GM23248 (cell line): ENCODE measurements around the gene IGF2. TPM values are rescaled to one million over a fixed set of nuclear protein-coding genes. Genes with fewer than 3 reads are reported as not detected.

Source experiments
- DNase-seq: peaks from one replicate; pipeline ENCODE4 v3.0.0-alpha.2; 2015
- H2AFZ ChIP-seq: fragments of 200-600 bp; sonication (generic); 2 replicates; pipeline ENCODE4 v1.6.1; 2016; ENCODE audit warnings: antibody characterized with exemption
- H3F3A ChIP-seq: fragments of 200-600 bp; sonication (generic); 2 replicates; pipeline ENCODE4 v1.6.1; 2016; ENCODE audit warnings: mild to moderate bottlenecking, antibody characterized with exemption, mixed run types; ENCODE audit not compliant: insufficient read depth
- H3K27ac ChIP-seq: fragments of 200-600 bp; sonication (generic); 2 replicates; pipeline ENCODE4 v1.5.1; 2016; ENCODE audit warnings: mild to moderate bottlenecking
- H3K27me3 ChIP-seq: fragments of 200-600 bp; sonication (generic); replicated peaks from 2 replicates; pipeline ENCODE4 v1.6.1; 2016; ENCODE audit warnings: mild to moderate bottlenecking; ENCODE audit not compliant: insufficient read depth
- H3K36me3 ChIP-seq: fragments of 200-600 bp; sonication (generic); 2 replicates; pipeline ENCODE4 v1.6.1; 2016; ENCODE audit warnings: low read depth, mild to moderate bottlenecking
- H3K4me1 ChIP-seq: fragments of 200-600 bp; sonication (generic); 2 replicates; pipeline ENCODE4 v1.6.1; 2016; ENCODE audit warnings: mild to moderate bottlenecking; ENCODE audit not compliant: insufficient read depth
- H3K4me2 ChIP-seq: fragments of 200-600 bp; sonication (generic); one replicate; pipeline ENCODE4 v1.6.1; 2016; ENCODE audit warnings: mild to moderate bottlenecking; ENCODE audit not compliant: unreplicated experiment
- H3K4me3 ChIP-seq: fragments of 200-600 bp; sonication (generic); 2 replicates; pipeline ENCODE4 v1.5.1; 2016; ENCODE audit warnings: mild to moderate bottlenecking
- H3K79me2 ChIP-seq: fragments of 200-600 bp; sonication (generic); 2 replicates; pipeline ENCODE4 v1.6.1; 2016; ENCODE audit warnings: mild to moderate bottlenecking; ENCODE audit not compliant: insufficient read depth
- H3K9ac ChIP-seq: fragments of 200-600 bp; sonication (generic); 2 replicates; pipeline ENCODE4 v1.6.1; 2016; ENCODE audit warnings: mild to moderate bottlenecking
- H3K9me2 ChIP-seq: fragments of 200-600 bp; sonication (generic); 2 replicates; pipeline ENCODE4 v1.6.1; 2016; ENCODE audit warnings: mixed run types, mild to moderate bottlenecking, moderate library complexity; ENCODE audit not compliant: insufficient read depth
- H3K9me3 ChIP-seq: fragments of 200-600 bp; sonication (generic); one replicate; pipeline ENCODE4 v1.6.1; 2017; ENCODE audit warnings: low read depth
- H4K20me1 ChIP-seq: fragments of 200-600 bp; sonication (generic); 2 replicates; pipeline ENCODE4 v1.6.0; 2016; ENCODE audit not compliant: insufficient read depth
- EZH2 ChIP-seq: fragments of 200-600 bp; sonication (generic); IDR thresholded peaks from 2 replicates; pipeline ENCODE4 v1.6.1; 2018; ENCODE audit warnings: antibody characterized with exemption, mild to moderate bottlenecking; ENCODE audit not compliant: insufficient read depth, poor library complexity, severe bottlenecking
- EZH2phosphoT487 ChIP-seq: fragments of 200-600 bp; sonication (generic); IDR thresholded peaks from 2 replicates; pipeline ENCODE4 v1.6.1; 2018; ENCODE audit warnings: antibody characterized with exemption, moderate library complexity, mild to moderate bottlenecking, low read depth; ENCODE audit not compliant: insufficient read depth
- WGBS, 2 experiments: methylation state at CpG; one replicate each; pipeline ENCODE4 v1.1.6; 2015 to 2017; ENCODE audit warnings: low lambda C conversion rate in 2 of 2, low coverage in 1 of 2; ENCODE audit errors: missing lambda C conversion rate in 2 of 2; 5-methylcytosine and 5-hydroxymethylcytosine counted together
- in situ Hi-C: fragments of 300-500 bp; cut with MboI; formaldehyde crosslinking; loops from 2 replicates; pipeline ENCODE4 v1.15.0; 2020
- polyA plus RNA-seq: library from polyadenylated mRNA; unstranded; fragments of >200 nt; fragmentation: Nextera tagmentation; extraction: Ambion mirVana; gene quantifications from 2 replicates; pipeline ENCODE4 v1.2.1, GENCODE V29; 2016
- total RNA-seq: library from RNA; depleted of rRNA; stranded (reverse); fragments of >200 nt; shearing (Covaris generic); gene quantifications from 2 replicates; pipeline ENCODE4 v1.2.3, GENCODE V29; 2014

The IGF2 gene
- total and polyA plus RNA-seq, 2 experiments from 2014 or later, result 0.06 TPM; not detected in 1

GRCh38 chr11:2149864-2150847, 11.0 kb upstream of the IGF2 start:
- Histone ChIP-seq H3K4me3 (no peak overlapping the region), H3F3A (no peaks in the 10 kb centered on the region), H3K4me2 (no peak overlapping the region), H4K20me1 (no peaks in the 10 kb centered on the region), H3K79me2 (no peaks in the 10 kb centered on the region), H3K9me2 (no peaks in the 10 kb centered on the region), H3K9ac (no peak overlapping the region), H3K27me3 (peaks cover 54% of the 10 kb centered on the region), H3K27ac (no peak overlapping the region), H2AFZ (no peak overlapping the region), H3K4me1 (no peaks in the 10 kb centered on the region), H3K9me3 (no peaks in the 10 kb centered on the region), H3K36me3 (no peaks in the 10 kb centered on the region)
- in situ Hi-C loops, result loop anchor here (25.0 kb wide), 2 partner anchors 288 to 438 kb away; partner anchors contain the start of gene LSP1
- TF ChIP-seq EZH2 (no peak), EZH2phosphoT487 (no peak)
- WGBS, 2 experiments, result 16 to 23% methylated on average over 10 to 11 of the region's 11 CpGs
- DNase-seq, result peak; percentile 54

- no peaks in the 10 kb centered on the region for H3K4me1 ChIP-seq
Observed at GRCh38 chr11:2149460-2149859, 10.3 kb upstream of the IGF2 start.

GRCh38 chr11:2148595-2148994, 9.4 kb upstream of the IGF2 start:
- in situ Hi-C loops, result no loop called here
- no peaks in the 10 kb centered on the region for H3K4me1 ChIP-seq
- H3K4me2 ChIP-seq, result no peak overlapping the region
- H2AFZ ChIP-seq, result no peak overlapping the region
- no peak for DNase-seq
- peaks cover 70% of the 10 kb centered on the region for H3K27me3 ChIP-seq
- no peaks in the 10 kb centered on the region for H3K36me3 ChIP-seq
- H3K4me3 ChIP-seq, result no peak overlapping the region
- H3K79me2 ChIP-seq, result no peaks in the 10 kb centered on the region
- H3K9ac ChIP-seq, result no peak overlapping the region
- no peaks in the 10 kb centered on the region for H4K20me1 ChIP-seq
- WGBS, 2 experiments, result 50 to 53% methylated on average over 5 of the region's 5 CpGs
- TF ChIP-seq EZH2 (no peak), EZH2phosphoT487 (no peak)
- H3K9me3 ChIP-seq, result no peaks in the 10 kb centered on the region
- no peak overlapping the region for H3K27ac ChIP-seq
- no peaks in the 10 kb centered on the region for H3K9me2 ChIP-seq
- no peaks in the 10 kb centered on the region for H3F3A ChIP-seq

More at GRCh38 chr11:2149460-2149859, 10.3 kb upstream of the IGF2 start:
- no peaks in the 10 kb centered on the region for H4K20me1 ChIP-seq
- WGBS, 2 experiments, result 42 to 48% methylated on average over 6 to 8 of the region's 8 CpGs
- H3K79me2 ChIP-seq, result no peaks in the 10 kb centered on the region
- peaks cover 61% of the 10 kb centered on the region for H3K27me3 ChIP-seq
- H3K9ac ChIP-seq, result no peak overlapping the region
- no peak overlapping the region for H3K4me2 ChIP-seq
- no peak overlapping the region for H3K4me3 ChIP-seq
- no peaks in the 10 kb centered on the region for H3K36me3 ChIP-seq
- H3K9me2 ChIP-seq, result no peaks in the 10 kb centered on the region
- TF ChIP-seq EZH2phosphoT487 (no peak), EZH2 (no peak)
- DNase-seq, result no peak
- no peak overlapping the region for H3K27ac ChIP-seq
- H2AFZ ChIP-seq, result no peak overlapping the region
- in situ Hi-C loops, result no loop called here
- H3K9me3 ChIP-seq, result no peaks in the 10 kb centered on the region
- H3F3A ChIP-seq, result no peaks in the 10 kb centered on the region

GRCh38 chr11:2147391-2147790, 8.2 kb upstream of the IGF2 start:
- Histone ChIP-seq H3K9ac (no peak overlapping the region), H3K4me2 (no peak overlapping the region), H3K4me1 (peaks cover 6% of the 10 kb centered on the region; the same call in 1 of the 2 replicates), H3F3A (no peaks in the 10 kb centered on the region), H3K9me2 (no peaks in the 10 kb centered on the region), H3K36me3 (no peaks in the 10 kb centered on the region), H3K79me2 (no peaks in the 10 kb centered on the region), H4K20me1 (no peaks in the 10 kb centered on the region), H3K27ac (no peak overlapping the region), H2AFZ (no peak overlapping the region), H3K9me3 (no peaks in the 10 kb centered on the region), H3K27me3 (peaks cover 79% of the 10 kb centered on the region), H3K4me3 (no peak overlapping the region)
- no peak for DNase-seq
- in situ Hi-C loops, result no loop called here
- TF ChIP-seq EZH2 (no peak), EZH2phosphoT487 (no peak)
- 43 to 44% methylated on average over 10 to 11 of the region's 11 CpGs for WGBS, 2 experiments
